ENCODE measurements around the gene SRSF1.

- no peak for TF ChIP-seq EZH2 (IDR thresholded peaks at IDR 0.05; ENCODE audit: borderline replicate concordance, low read length)
- TF ChIP-seq, protein P1, sequence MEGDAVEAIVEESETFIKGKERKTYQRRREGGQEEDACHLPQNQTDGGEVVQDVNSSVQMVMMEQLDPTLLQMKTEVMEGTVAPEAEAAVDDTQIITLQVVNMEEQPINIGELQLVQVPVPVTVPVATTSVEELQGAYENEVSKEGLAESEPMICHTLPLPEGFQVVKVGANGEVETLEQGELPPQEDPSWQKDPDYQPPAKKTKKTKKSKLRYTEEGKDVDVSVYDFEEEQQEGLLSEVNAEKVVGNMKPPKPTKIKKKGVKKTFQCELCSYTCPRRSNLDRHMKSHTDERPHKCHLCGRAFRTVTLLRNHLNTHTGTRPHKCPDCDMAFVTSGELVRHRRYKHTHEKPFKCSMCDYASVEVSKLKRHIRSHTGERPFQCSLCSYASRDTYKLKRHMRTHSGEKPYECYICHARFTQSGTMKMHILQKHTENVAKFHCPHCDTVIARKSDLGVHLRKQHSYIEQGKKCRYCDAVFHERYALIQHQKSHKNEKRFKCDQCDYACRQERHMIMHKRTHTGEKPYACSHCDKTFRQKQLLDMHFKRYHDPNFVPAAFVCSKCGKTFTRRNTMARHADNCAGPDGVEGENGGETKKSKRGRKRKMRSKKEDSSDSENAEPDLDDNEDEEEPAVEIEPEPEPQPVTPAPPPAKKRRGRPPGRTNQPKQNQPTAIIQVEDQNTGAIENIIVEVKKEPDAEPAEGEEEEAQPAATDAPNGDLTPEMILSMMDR (conservative IDR thresholded peaks at IDR 0.05 in 1 of 2, IDR thresholded peaks at IDR 0.05 in 1 of 2; ENCODE audit: extremely low read depth in 1 of 2, insufficient read depth in 1 of 2, low read depth in 1 of 2, low read length in 2 of 2) = no peak
Measured at GRCh38 chr17:57979076-57979475, 28.0 kb downstream of the SRSF1 start.
